HG02678 (cell line): ENCODE results near the gene CTAGE1.
"Not testable (repeated sequence)": the region's sequence is repeated elsewhere in the genome, so short reads cannot be mapped to it uniquely, and the experiment has no call there.

Experiments used
- ATAC-seq: cut with Tn5 transposase; IDR thresholded peaks from one replicate; pipeline ENCODE4 v1.9.1; 2021; ENCODE audit warnings: mild to moderate bottlenecking, moderate library complexity; ENCODE audit not compliant: unreplicated experiment

The CTAGE1 gene

GRCh38 chr18:22417496-22418188, at the start of gene CTAGE1:
TSS of gene CTAGE1 (minus strand) at chr18:22417915. CDS start at chr18:22417811, 104 bp downstream.
- no peak for ATAC-seq

DNA sequence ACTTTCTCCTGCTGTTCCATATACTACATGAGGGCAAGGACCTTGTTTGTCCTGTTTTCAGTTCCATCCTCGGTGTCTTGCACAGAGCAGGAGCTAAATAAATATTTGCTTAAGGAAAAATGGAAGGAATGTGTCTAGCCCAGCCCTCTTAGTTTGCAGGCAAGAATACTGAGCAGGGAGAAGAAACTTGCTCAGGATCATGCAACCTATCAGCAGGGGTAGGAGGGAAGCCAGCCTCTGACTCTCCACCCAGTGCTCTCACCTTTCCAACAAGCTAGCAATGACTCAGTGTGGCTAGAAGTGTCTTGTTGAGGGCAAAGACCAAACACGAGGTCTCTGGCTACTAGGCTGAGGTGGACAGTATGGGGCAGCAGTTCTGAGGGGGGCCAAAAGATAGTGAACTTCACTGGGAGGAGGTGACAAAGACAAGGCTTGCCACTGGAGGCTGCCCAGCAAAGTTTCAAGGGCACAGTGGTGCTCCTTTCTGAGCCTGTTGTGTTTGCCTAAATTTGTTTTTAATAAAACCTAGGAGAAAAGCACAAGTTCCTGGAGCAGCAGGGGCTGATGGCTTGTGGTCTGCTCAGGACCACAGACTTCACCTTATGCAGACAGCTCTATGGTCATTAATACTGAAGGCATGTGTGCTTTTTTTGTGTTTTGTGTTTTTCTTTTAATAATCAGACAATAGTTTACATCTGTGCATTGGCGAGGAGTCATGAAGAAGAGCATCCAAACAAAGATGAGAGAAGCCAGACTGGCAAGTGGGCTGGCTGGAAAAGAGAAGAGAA, 49.1 kb upstream of the CTAGE1 start:
- no peak for ATAC-seq

DNA sequence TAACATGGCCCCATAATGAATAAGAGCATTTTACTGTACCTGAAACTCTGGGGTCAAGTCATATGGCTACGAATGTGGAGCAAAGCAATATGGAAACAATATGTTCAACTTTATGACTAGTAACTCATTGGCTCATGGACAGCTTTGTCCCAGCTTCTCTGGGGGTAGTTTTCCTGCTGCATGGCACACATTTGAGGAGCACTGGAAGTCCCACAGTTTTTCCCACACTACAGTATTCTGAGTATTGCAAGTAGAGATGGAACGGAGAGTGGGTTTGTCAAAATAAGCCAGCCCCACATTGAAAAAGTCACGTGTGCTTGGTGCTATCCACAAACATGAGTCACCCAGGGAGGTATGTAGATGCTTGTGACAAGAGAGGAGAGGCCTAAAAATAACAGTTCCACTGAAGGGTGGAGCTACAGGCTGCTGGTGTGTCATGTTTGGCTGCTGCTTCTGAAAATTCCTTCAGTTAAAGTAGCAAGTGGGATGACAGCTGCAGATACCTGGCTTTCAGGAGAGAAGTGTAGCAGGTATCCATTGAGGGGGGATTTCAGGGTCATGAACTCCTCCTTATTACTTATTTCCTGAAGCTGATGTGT, 48.2 kb upstream of the CTAGE1 start:
- ATAC-seq = no peak

- ATAC-seq = no peak
Observed at GRCh38 chr18:22463076-22463475, 45.4 kb upstream of the CTAGE1 start.

DNA sequence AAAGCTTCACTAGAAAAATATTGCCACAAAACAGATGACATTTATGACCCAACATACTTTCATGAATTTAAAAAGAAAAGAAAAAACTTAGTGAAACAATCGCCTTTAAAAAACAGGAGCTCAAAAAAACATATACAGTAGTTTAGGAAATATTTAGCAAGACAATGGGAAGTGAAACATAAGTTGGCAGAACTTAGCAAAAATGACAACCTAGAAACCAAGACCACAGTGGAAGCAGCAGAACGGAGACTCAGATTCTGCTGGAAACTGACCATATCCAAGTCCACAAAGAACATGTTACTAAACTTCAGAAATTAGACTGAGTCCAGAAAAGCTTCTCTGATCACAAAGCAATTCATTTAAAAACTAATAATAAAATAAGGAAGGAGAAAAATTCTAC, 41.8 kb upstream of the CTAGE1 start:
- ATAC-seq = no peak

- ATAC-seq = no peak
Observed at GRCh38 chr18:22457524-22457923, 39.8 kb upstream of the CTAGE1 start.

DNA sequence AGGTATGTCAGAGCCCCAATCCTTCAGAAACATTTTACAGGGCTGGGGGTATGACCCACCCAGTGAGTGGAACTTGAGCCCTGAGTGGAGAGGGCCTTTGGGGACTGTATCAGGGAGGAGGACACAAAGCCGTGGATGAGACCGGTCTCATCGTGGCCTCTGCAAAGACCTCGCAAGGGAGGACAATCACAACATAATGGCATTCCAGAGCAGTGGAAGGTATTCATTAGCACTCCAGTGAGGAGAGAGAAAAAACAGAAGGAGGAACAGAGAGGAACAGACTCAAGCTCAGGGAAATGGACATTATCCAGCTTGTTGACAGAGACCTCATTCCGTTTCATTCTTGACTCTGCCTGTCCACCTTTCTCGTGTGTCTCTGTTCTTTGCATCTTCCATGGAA, 38.8 kb upstream of the CTAGE1 start:
- no peak for ATAC-seq

- ATAC-seq = no peak
Observed at GRCh38 chr18:22456116-22456480, 38.4 kb upstream of the CTAGE1 start.

DNA sequence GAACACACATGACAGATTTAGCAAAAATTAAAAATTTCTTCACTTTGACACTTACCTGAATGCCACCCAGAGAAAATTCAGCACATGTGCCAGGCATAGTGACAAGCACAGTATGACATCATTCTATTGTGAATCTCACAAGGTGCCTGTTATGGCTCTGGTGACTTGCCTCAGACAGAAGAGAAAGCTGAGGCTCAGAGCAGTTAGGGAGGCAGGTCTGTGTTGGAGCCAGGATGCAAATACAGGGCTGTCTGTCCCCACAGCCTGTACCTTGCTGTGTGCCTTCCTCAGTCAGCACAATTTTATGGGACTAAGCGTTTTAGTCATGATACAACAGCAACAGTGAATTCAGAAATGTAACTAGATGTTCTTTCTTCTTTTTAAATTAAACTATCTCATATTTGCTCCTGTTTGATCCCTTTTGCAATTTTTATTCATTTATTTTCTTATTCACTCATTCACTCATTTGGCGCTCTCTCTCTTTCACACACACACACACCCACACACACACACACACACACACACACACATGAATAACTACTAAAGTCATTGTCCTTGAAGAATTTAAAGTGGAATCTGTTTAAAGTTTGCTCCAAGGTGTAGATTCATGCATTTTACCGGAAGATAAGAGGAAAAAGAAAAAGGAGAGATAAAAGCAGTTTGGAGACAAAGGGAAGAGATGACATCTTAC, 37.9 kb upstream of the CTAGE1 start:
- no peak for ATAC-seq

DNA sequence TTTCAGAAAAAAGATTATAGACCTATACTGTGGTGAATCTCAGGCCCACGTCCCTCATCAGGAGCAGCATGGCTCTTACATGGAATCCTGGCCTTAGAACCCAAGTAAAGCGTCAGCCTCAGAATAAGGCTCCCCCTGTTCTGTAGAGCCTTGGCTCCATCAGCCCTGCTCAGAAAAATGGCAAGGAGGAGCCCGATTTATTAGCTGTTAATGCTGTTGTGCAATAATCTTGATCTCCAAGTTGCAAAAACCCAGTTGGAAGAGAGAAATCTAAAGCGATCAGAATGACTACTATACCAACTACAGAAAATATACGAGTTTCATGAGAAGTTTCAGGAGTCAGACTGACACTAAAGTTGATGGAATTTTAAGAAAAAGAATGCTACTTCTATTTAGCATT, 35.6 kb upstream of the CTAGE1 start:
- no peak for ATAC-seq

- no peak for ATAC-seq
Observed at GRCh38 chr18:22452226-22452668, 34.5 kb upstream of the CTAGE1 start.

DNA sequence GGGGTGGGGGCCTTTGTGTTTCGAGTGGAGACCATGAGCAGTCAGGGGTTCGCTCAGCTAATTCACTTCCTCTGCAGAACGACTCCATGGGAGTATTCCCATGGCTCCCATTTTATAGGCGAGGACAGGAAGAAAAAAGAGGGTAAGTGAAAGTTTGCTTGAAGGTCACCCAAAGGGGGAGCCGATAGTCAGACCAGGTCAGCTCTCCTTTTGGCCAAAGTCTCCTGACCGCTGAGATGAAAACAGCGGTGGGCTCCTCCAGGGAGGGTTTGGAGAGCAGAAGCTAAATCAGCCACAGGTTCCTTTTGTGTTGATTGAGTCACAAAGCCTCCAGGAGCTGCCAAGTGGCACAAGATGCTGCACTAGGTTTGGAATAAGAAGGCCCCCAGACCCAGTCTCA, 34.1 kb upstream of the CTAGE1 start:
- no peak for ATAC-seq

GRCh38 chr18:22450766-22451165, 33.1 kb upstream of the CTAGE1 start:
- ATAC-seq = not testable (repeated sequence)

DNA sequence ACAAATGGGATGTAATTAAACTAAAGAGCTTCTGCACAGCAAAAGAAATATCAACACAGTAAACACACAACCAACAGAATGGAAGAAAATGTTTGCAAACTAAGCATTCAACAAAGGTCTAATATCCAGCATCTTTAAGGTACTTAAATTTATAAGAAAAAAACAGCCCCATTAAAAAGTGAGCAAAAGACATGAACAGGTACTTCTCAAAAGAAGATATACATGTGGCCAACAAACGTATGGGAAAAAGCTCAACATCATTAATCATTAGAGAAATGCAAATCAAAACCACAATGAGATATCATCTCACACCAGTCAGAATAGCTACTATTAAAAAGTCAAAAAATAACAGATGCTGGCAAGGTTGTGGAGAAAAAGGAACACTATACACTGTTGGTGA, 32.6 kb upstream of the CTAGE1 start:
- not testable (repeated sequence) for ATAC-seq

DNA sequence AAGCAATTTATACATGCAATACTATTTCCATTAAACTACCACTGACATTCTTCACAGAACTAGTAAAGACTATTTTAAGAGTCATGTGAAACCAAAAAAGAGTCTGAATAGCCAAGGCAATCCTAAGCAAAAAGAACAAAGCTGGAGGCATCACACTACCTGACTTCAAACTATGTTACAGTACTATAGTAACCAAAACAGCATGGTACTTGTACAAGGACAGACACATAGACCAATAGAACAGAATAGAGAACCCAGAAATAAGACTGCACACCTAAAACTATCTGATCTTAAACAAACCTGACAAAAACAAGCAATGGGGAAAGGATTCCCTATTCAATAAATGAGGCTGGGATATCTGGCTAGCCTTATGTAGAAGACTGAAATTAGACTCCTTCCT, 32.0 kb upstream of the CTAGE1 start:
- not testable (repeated sequence) for ATAC-seq

DNA sequence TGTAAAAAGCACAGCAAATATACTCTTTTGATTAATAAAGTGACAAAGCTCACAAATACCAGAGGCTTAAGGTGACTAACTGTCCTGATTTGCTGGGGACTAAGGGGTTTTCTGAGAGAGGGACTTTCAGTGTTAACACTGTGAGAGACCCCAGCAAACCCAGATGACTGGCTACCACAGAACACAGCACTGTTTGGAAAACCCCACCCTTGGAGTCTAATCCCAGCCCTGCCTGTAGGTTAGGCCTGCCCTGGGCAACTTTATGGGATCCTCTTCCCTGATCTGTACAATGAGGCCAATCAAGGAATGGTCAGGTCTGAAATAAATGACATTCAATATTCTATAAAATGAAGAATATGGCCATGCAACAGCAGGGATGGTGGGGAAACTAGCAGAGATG, 30.5 kb upstream of the CTAGE1 start:
- ATAC-seq = no peak

DNA sequence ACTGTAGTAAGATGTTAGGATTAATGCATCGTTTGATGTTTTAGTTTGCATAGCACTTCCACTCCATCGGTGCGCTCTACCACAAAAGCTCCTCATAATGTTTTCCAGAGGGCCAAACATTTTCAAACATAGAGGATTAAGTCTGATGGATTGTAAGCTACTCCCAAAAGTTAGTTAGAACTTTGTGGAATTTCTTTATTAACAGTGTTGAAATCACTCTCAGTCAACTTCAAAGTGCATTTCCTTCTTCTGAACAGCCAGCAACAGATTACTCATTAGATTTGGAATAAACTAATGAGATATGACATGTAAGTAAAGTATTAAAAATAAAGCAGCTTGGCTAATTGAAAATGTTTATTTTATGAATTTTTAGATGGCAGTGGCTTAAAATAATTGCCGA, 30.1 kb upstream of the CTAGE1 start:
- no peak for ATAC-seq

DNA sequence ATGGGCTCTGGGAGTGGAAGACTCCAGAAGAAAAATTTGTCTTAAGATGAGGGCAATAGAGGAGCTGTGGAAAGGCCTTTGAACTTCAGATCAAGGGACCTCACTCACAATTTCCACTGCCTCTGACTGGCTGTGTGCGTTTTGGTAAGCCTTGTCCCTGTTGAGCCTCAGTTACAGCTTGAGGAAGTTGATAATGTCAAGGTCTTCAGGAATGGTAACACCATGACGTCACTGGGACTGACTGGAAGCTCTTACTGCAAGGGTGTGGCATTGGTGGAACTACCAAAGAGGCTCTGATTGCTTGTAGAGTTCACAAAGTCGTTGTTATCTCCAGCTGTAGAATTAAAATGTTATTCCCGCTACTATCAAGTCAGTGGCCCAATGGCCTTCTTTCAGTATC, 29.2 kb upstream of the CTAGE1 start:
- ATAC-seq = no peak

DNA sequence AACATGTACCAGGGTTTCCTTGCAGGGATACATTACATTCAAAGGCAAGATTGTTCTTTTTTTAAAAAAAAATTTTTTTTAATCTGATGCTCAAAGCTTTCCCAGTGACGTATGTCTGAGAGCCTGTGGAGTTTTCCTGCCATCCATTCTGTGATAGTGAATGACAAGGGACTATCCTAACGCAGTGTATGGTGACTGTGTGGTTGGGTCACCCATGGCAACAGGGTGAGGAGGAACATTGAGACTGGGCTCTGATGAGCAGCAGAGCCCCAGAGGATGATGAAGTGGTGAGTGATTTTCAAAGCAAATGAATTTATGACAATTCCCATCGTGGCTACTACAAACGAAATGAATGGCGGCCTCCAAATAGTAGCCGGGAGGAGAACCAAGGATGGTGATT, 28.6 kb upstream of the CTAGE1 start:
- no peak for ATAC-seq

DNA sequence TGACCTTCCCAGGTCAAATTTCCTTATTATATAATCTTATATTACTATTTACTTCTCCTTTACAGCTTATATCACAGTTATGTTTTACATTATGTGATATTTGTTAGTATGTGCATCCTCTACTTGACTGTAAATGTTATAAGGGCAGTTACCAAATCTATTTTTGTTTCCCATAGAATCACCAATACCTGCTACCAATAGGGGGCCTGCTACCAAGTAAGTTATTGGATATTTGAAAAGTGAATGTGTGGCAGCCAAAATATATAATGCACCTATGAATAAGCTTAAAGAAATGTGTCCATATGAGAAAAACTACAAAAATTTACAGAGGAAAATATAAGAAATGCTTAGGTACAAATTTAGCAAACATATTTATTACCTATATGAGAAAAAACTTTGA, 23.9 kb upstream of the CTAGE1 start:
- no peak for ATAC-seq

- ATAC-seq = no peak
Observed at GRCh38 chr18:22439447-22439846, 21.7 kb upstream of the CTAGE1 start.
